CD4-positive, CD25-positive, alpha-beta regulatory T cell (primary cell): ENCODE results near the gene ATP8A1. TPM values are rescaled to one million over a fixed set of nuclear protein-coding genes. Genes with fewer than 3 reads are reported as not detected.

Experiments used
- ATAC-seq, 2 donors: fragments of 150-1000 bp; cut with Tn5 transposase; one replicate each; pipeline ENCODE4 v1.10.0; 2021; ENCODE audit warnings: low read depth in 2 of 2, moderate number of reproducible peaks in 2 of 2, moderate library complexity in 1 of 2
- DNase-seq, 3 donors: peaks; one replicate each; pipeline versions ENCODE4 v3.0.0 to v3.0.0-alpha.2; 2012 to 2022; ENCODE audit warnings: mixed read lengths in 1 of 3
- H3K27ac ChIP-seq: one replicate; pipeline ENCODE4 v1.7.0; 2013; ENCODE audit warnings: mild to moderate bottlenecking, low read length; ENCODE audit not compliant: insufficient read depth, poor library complexity, severe bottlenecking
- H3K27me3 ChIP-seq: one replicate; pipeline ENCODE4 v1.7.0; 2013; ENCODE audit warnings: low read length; ENCODE audit not compliant: control insufficient read depth, insufficient read depth
- H3K36me3 ChIP-seq: one replicate; pipeline ENCODE4 v1.7.0; 2013; ENCODE audit warnings: mild to moderate bottlenecking, low read length, moderate library complexity; ENCODE audit not compliant: control insufficient read depth, insufficient read depth
- H3K4me1 ChIP-seq: 2 replicates; pipeline ENCODE4 v1.7.0; 2013; ENCODE audit warnings: mild to moderate bottlenecking, low read length; ENCODE audit not compliant: insufficient read depth, control insufficient read depth, poor library complexity, severe bottlenecking
- H3K4me3 ChIP-seq: one replicate; pipeline ENCODE4 v1.7.0; 2013; ENCODE audit warnings: low read depth, mild to moderate bottlenecking, low read length, moderate library complexity
- H3K9me3 ChIP-seq, 2 experiments: 1 replicate in 1 of 2; 2 replicates in 1 of 2; pipeline ENCODE4 v1.7.0; 2013; ENCODE audit warnings: low read length in 2 of 2, mild to moderate bottlenecking in 1 of 2, moderate library complexity in 1 of 2; ENCODE audit not compliant: control insufficient read depth in 2 of 2
- H3K27ac Mint-ChIP-seq, 3 donors: one replicate each; pipeline ENCODE4 v1.8.0; 2020 to 2022; ENCODE audit warnings: mild to moderate bottlenecking in 3 of 3, mixed read lengths in 3 of 3, moderate library complexity in 2 of 3
- H3K27me3 Mint-ChIP-seq: one replicate; pipeline ENCODE4 v1.8.0; 2022; ENCODE audit warnings: mild to moderate bottlenecking, mixed read lengths
- H3K36me3 Mint-ChIP-seq: one replicate; pipeline ENCODE4 v1.8.0; 2020; ENCODE audit warnings: mixed read lengths
- H3K4me1 Mint-ChIP-seq, 4 donors: one replicate each; pipeline ENCODE4 v1.8.0; 2020 to 2022; ENCODE audit warnings: mixed read lengths in 4 of 4, mild to moderate bottlenecking in 1 of 4
- H3K4me3 Mint-ChIP-seq, 4 donors: one replicate each; pipeline ENCODE4 v1.8.0; 2020 to 2022; ENCODE audit warnings: mild to moderate bottlenecking in 4 of 4, mixed read lengths in 4 of 4, moderate library complexity in 3 of 4
- H3K9me3 Mint-ChIP-seq, 7 donors: one replicate each; pipeline ENCODE4 v1.8.0; 2020 to 2022; ENCODE audit warnings: mixed read lengths in 7 of 7, mild to moderate bottlenecking in 3 of 7, moderate library complexity in 2 of 7
- polyA plus RNA-seq, 4 donors: library from polyadenylated mRNA; unstranded; fragments of 300-500 nt; fragmentation: Illumina TruSeq; gene quantifications; one replicate each; pipeline ENCODE4 v1.2.3, GENCODE V29; 2021
- total RNA-seq: library from RNA; stranded (reverse); gene quantifications from one replicate; pipeline ENCODE4 v1.2.3, GENCODE V29; 2022

ATP8A1 gene
- total and polyA plus RNA-seq, 5 donors from 2014 or later = 6.3 to 49.9 (median 8.1) TPM

DNA sequence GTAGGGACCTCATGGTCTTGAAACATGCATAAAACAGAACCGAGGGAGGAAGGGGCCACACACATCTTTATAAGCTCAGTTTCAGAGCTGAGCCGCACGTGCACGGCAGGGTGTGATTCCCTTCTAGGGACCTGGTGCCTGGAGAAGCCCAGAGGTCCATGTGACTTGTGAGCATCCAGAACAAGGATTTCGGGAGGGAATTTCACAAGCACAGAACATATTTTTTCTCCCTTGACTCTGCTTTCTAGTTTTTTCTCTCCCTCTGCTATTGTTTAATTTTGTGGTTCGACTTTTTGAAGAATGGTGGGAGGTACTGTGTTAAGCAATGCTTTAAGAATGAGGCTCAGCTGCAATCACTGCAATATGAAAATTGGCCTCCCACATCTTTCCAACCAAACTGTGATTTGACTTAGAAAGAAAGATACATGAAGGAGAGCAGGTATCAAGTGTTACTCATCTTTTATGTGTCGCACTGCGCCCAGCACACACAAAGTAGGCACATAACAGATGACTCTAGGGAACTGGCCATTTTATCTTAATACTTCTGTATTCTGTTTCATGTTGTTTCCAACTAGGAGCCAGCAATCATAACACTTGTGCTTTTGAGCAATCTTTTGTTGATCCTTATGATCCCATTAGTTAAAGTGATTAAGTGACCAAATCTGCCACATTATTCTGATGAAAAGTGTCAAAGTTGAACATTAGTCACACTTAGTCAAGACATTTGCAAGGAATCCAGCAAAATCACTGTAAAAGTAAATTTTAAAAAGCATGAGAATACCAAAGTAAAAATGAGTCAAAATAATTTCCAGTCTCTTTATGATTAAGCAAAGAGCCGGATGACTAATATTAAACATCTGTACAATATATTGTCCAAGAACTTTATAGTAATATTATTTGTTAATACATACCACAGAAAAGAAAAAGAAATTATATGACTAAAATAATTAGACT lies 173.2 kb downstream of the ATP8A1 start:
- peaks cover 30% of the 10 kb centered on the region for H3K36me3 Mint-ChIP-seq
- DNase-seq (no peak), ATAC-seq (no peak)
- peaks cover 0 to 5% (median 2%) of the 10 kb centered on the region in 4 donors for H3K4me1 Mint-ChIP-seq
- Histone ChIP-seq H3K36me3 (peaks cover 2% of the 10 kb centered on the region), H3K4me1 (no peaks in the 10 kb centered on the region), H3K4me3 (no peak overlapping the region), H3K27me3 (no peaks in the 10 kb centered on the region), H3K27ac (no peak overlapping the region), H3K9me3 (no peaks in the 10 kb centered on the region)
- H3K27ac Mint-ChIP-seq = no peak overlapping the region
- H3K9me3 Mint-ChIP-seq = peaks cover 0 to 2% (median 0%) of the 10 kb centered on the region in 7 donors
- H3K4me3 Mint-ChIP-seq = no peak overlapping the region
- no peaks in the 10 kb centered on the region for H3K27me3 Mint-ChIP-seq

GRCh38 chr4:42482516-42483327 lies 174.2 kb downstream of the ATP8A1 start:
- peaks cover 27% of the 10 kb centered on the region for H3K36me3 Mint-ChIP-seq
- H3K4me3 Mint-ChIP-seq = no peak overlapping the region
- no peaks in the 10 kb centered on the region for H3K27me3 ChIP-seq
- no peak overlapping the region for H3K27ac Mint-ChIP-seq
- ATAC-seq (no peak), DNase-seq (no peak)
- H3K27ac ChIP-seq = no peak overlapping the region
- H3K9me3 ChIP-seq = no peaks in the 10 kb centered on the region
- H3K36me3 ChIP-seq = peaks cover 2% of the 10 kb centered on the region
- no peak overlapping the region for H3K4me3 ChIP-seq
- peaks cover 0 to 2% (median 0%) of the 10 kb centered on the region in 7 donors for H3K9me3 Mint-ChIP-seq
- H3K4me1 Mint-ChIP-seq = peaks cover 0 to 5% (median 2%) of the 10 kb centered on the region in 4 donors
- H3K27me3 Mint-ChIP-seq = no peaks in the 10 kb centered on the region
- no peaks in the 10 kb centered on the region for H3K4me1 ChIP-seq

DNA sequence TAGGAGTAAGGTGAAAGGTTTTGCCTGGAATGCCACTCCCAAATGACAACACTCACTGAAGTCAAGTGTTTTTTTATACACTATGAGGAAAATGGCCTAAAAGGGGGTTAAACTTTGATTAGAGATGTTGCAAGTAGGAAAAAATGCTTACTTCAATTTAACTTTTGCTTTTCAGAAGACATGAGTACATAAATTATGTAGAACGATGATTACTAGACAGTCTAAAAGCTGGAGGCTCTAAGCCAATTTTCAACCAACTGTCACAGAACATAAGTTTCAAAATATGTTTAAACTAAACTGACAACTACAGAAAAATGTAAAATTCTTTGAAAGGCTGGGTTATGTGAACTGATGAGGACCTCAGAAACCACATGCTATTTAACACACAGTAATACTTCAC lies 176.2 kb downstream of the ATP8A1 start:
- H3K4me3 ChIP-seq = no peak overlapping the region
- H3K4me3 Mint-ChIP-seq = no peak overlapping the region
- H3K9me3 ChIP-seq = no peaks in the 10 kb centered on the region
- H3K4me1 Mint-ChIP-seq = peaks cover 0 to 5% (median 2%) of the 10 kb centered on the region in 4 donors
- H3K36me3 Mint-ChIP-seq = peaks cover 34% of the 10 kb centered on the region
- peaks cover 0 to 2% (median 0%) of the 10 kb centered on the region in 7 donors for H3K9me3 Mint-ChIP-seq
- ATAC-seq = no peak
- H3K4me1 ChIP-seq = no peaks in the 10 kb centered on the region
- no peak for DNase-seq
- no peak overlapping the region for H3K27ac ChIP-seq
- H3K27me3 ChIP-seq = no peaks in the 10 kb centered on the region
- H3K27ac Mint-ChIP-seq = no peak overlapping the region
- H3K27me3 Mint-ChIP-seq = no peaks in the 10 kb centered on the region
- peaks cover 2% of the 10 kb centered on the region for H3K36me3 ChIP-seq

GRCh38 chr4:42480281-42480680 lies 176.6 kb downstream of the ATP8A1 start:
- Mint-ChIP-seq H3K27me3 (no peaks in the 10 kb centered on the region), H3K9me3 (peaks cover 0 to 2% (median 0%) of the 10 kb centered on the region in 7 donors), H3K36me3 (peaks cover 34% of the 10 kb centered on the region), H3K27ac (no peak overlapping the region), H3K4me1 (peaks cover 0 to 5% (median 2%) of the 10 kb centered on the region in 4 donors), H3K4me3 (no peak overlapping the region)
- H3K4me1 ChIP-seq = no peaks in the 10 kb centered on the region
- no peak overlapping the region for H3K27ac ChIP-seq
- ATAC-seq = no peak
- no peak for DNase-seq
- peaks cover 2% of the 10 kb centered on the region for H3K36me3 ChIP-seq
- H3K27me3 ChIP-seq = no peaks in the 10 kb centered on the region
- no peak overlapping the region for H3K4me3 ChIP-seq
- no peaks in the 10 kb centered on the region for H3K9me3 ChIP-seq

DNA sequence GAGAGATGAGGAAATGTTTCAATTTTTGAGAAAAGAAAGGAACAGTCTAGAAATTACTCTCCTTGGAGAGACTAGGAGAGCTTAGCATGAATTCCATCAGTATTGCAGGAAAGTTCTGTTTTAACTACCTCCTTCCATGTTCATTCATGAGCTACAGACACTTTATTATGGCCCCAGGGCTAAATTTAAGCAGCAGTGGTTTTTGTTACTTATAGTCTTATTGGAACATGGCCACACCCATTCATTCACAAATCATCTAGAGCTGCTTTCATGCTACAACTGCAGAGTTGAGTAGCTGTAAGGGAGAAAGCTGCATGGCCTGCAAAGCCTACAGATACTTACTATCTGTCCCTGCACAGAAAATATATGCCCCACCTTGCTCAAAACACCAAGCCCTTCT lies 178.0 kb downstream of the ATP8A1 start:
- Mint-ChIP-seq H3K36me3 (peaks cover 33% of the 10 kb centered on the region), H3K9me3 (peaks cover 0 to 2% (median 0%) of the 10 kb centered on the region in 7 donors), H3K4me3 (no peak overlapping the region), H3K4me1 (peaks cover 0 to 5% (median 2%) of the 10 kb centered on the region in 4 donors), H3K27me3 (no peaks in the 10 kb centered on the region), H3K27ac (no peak overlapping the region)
- Histone ChIP-seq H3K27ac (no peak overlapping the region), H3K9me3 (no peaks in the 10 kb centered on the region), H3K27me3 (no peaks in the 10 kb centered on the region), H3K4me3 (no peak overlapping the region), H3K36me3 (peaks cover 2% of the 10 kb centered on the region), H3K4me1 (no peaks in the 10 kb centered on the region)
- DNase-seq (no peak), ATAC-seq (no peak)

GRCh38 chr4:42478509-42478908 lies 178.4 kb downstream of the ATP8A1 start:
- DNase-seq (no peak), ATAC-seq (no peak)
- Mint-ChIP-seq H3K27me3 (no peaks in the 10 kb centered on the region), H3K27ac (no peak overlapping the region), H3K4me3 (no peak overlapping the region), H3K9me3 (peaks cover 0 to 2% (median 0%) of the 10 kb centered on the region in 7 donors), H3K36me3 (peaks cover 31% of the 10 kb centered on the region), H3K4me1 (peaks cover 0 to 5% (median 2%) of the 10 kb centered on the region in 4 donors)
- H3K27ac ChIP-seq = no peak overlapping the region
- peaks cover 2% of the 10 kb centered on the region for H3K36me3 ChIP-seq
- H3K9me3 ChIP-seq = no peaks in the 10 kb centered on the region
- H3K4me3 ChIP-seq = no peak overlapping the region
- H3K27me3 ChIP-seq = no peaks in the 10 kb centered on the region
- H3K4me1 ChIP-seq = no peaks in the 10 kb centered on the region

- H3K27ac Mint-ChIP-seq = peak overlapping the region in 1 of 3 donors; percentile 4
- H3K4me3 Mint-ChIP-seq = no peak overlapping the region
- H3K4me1 ChIP-seq = no peaks in the 10 kb centered on the region
- H3K9me3 ChIP-seq = no peaks in the 10 kb centered on the region
- no peak overlapping the region for H3K27ac ChIP-seq
- ATAC-seq (no peak), DNase-seq (no peak)
- H3K4me1 Mint-ChIP-seq = peaks cover 0 to 3% (median 0%) of the 10 kb centered on the region in 4 donors
- H3K9me3 Mint-ChIP-seq = no peaks in the 10 kb centered on the region
- no peak overlapping the region for H3K4me3 ChIP-seq
- peaks cover 28% of the 10 kb centered on the region for H3K36me3 Mint-ChIP-seq
- no peaks in the 10 kb centered on the region for H3K36me3 ChIP-seq
- no peaks in the 10 kb centered on the region for H3K27me3 Mint-ChIP-seq
- no peaks in the 10 kb centered on the region for H3K27me3 ChIP-seq
Measured at GRCh38 chr4:42474406-42474805, 182.5 kb downstream of the ATP8A1 start.
